Stimulated activated CD8-positive, alpha-beta memory T cell treated with anti-CD3 and anti-CD28 coated beads, Interleukin-7, amount 100 ng/mL, for 4 hours (primary cell): Measurements from ENCODE around the gene DEGS2.

Source experiments
- DNase-seq, 2 donors: peaks; one replicate each; pipeline ENCODE4 v3.0.0-alpha.2; 2020; ENCODE audit warnings: low read depth in 2 of 2

DEGS2 gene

GRCh38 chr14:100132161-100132902, 27.1 kb downstream of the DEGS2 start:
- no peak for DNase-seq

- no peak for DNase-seq
Observed at GRCh38 chr14:100131181-100131580, 28.3 kb downstream of the DEGS2 start.

GRCh38 chr14:100130521-100130920, 28.9 kb downstream of the DEGS2 start:
- DNase-seq = no peak

- no peak for DNase-seq
Observed at GRCh38 chr14:100129161-100129589, 30.3 kb downstream of the DEGS2 start.

GRCh38 chr14:100128688-100129087, 30.8 kb downstream of the DEGS2 start:
- DNase-seq = no peak

- no peak for DNase-seq
Observed at GRCh38 chr14:100127853-100128455, 31.5 kb downstream of the DEGS2 start.

- no peak for DNase-seq
Observed at GRCh38 chr14:100126401-100126800, 33.0 kb downstream of the DEGS2 start.

GRCh38 chr14:100124551-100125088, 34.8 kb downstream of the DEGS2 start:
- no peak for DNase-seq

- no peak for DNase-seq
Observed at GRCh38 chr14:100123618-100124017, 35.8 kb downstream of the DEGS2 start.

GRCh38 chr14:100122481-100123223, 36.8 kb downstream of the DEGS2 start:
- no peak for DNase-seq

GRCh38 chr14:100121643-100122480, 37.6 kb downstream of the DEGS2 start:
- no peak for DNase-seq

GRCh38 chr14:100120522-100121269, 38.7 kb downstream of the DEGS2 start:
- DNase-seq = no peak

GRCh38 chr14:100119251-100119650, 40.2 kb downstream of the DEGS2 start:
- no peak for DNase-seq

GRCh38 chr14:100118396-100119011, 40.9 kb downstream of the DEGS2 start:
- DNase-seq = no peak

GRCh38 chr14:100117633-100118395, 41.6 kb downstream of the DEGS2 start:
- DNase-seq = no peak

GRCh38 chr14:100117026-100117425, 42.4 kb downstream of the DEGS2 start:
- no peak for DNase-seq

- no peak for DNase-seq
Observed at GRCh38 chr14:100116134-100116533, 43.3 kb downstream of the DEGS2 start.

GRCh38 chr14:100115726-100116125, 43.7 kb downstream of the DEGS2 start:
- no peak for DNase-seq

- no peak for DNase-seq
Observed at GRCh38 chr14:100115236-100115635, 44.2 kb downstream of the DEGS2 start.
